CD4-positive, alpha-beta T cell treated with Interleukin-21 for 1 hour (primary cell): ENCODE measurements around the gene TRIOBP.
"Not testable (repeated sequence)": the region's sequence is repeated elsewhere in the genome, so short reads cannot be mapped to it uniquely, and the experiment has no call there.

ENCODE experiments used
- DNase-seq: peaks from one replicate; pipeline ENCODE4 v3.0.0-alpha.2; 2020

The TRIOBP gene

GRCh38 chr22:37690901-37691504 is 5.8 kb upstream of the TRIOBP start:
- DNase-seq, result no peak

- DNase-seq, result no peak
Observed at GRCh38 chr22:37692627-37693285, 4.1 kb upstream of the TRIOBP start.

DNA sequence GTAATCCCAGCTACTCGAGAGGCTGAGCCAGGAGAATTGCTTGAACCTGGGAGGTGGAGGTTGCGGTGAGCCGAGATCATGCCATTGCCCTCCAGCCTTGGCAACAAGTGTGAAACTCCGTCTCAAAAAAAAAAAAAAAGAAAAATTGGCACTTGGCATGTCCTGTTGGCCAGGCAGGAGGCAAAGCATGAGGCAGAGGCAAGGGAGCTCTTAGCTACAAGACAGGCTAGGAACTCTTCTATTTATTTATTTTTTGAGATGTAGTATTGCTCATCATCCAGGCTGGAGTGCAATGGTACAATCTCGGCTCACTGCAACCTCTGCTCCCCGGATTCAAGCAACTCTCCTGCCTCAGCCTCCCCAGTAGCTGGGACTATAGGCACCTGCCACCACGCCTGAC is 2.7 kb upstream of the TRIOBP start:
- DNase-seq, result not testable (repeated sequence)

- not testable (repeated sequence) for DNase-seq
Observed at GRCh38 chr22:37696260-37696656, 590 bp upstream of the TRIOBP start.

- DNase-seq, result no peak
Observed at GRCh38 chr22:37697538-37697835, 639 bp downstream of the TRIOBP start.

GRCh38 chr22:37701141-37701786 is 4.4 kb downstream of the TRIOBP start:
- no peak for DNase-seq

- no peak for DNase-seq
Observed at GRCh38 chr22:37703906-37704305, 7.1 kb downstream of the TRIOBP start.

DNA sequence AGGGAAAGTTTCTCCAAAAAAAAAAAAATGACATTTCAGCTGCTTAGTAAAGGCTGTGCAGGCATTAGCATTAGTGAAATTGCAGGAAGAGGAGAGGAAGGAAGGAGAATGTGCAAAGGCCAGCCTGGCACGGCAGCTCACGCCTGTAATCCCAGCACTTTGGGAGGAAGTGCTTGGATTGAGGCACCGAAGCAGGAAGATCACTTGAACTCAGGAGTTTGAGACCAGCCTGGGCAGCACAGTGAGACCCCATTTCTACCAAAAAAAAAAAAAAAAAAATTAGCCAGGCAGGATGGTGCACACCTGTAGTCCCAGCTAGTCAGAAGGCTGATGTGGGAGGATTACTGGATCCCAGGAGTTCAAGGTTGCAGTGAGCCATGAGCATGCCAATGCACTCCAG is 7.8 kb downstream of the TRIOBP start:
- no peak for DNase-seq

DNA sequence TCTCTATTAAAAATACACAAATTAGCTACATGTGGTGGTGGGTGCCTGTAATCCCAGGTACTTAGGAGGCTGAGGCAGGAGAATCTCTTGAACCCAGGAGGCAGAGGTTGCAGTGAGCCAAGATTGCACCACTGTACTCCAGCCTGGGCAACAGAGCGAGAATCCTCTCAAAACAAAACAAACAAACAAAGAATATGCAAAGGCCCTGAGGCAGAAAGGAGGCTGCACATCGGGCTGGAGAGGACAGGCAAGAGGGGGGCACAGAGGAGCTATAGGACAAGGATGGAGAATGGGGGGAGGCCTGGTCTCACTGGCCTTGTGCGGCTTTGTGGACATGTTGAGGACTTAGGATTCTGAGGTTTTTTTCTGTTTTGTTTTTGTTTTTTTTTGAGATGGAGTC is 8.4 kb downstream of the TRIOBP start:
- no peak for DNase-seq

DNA sequence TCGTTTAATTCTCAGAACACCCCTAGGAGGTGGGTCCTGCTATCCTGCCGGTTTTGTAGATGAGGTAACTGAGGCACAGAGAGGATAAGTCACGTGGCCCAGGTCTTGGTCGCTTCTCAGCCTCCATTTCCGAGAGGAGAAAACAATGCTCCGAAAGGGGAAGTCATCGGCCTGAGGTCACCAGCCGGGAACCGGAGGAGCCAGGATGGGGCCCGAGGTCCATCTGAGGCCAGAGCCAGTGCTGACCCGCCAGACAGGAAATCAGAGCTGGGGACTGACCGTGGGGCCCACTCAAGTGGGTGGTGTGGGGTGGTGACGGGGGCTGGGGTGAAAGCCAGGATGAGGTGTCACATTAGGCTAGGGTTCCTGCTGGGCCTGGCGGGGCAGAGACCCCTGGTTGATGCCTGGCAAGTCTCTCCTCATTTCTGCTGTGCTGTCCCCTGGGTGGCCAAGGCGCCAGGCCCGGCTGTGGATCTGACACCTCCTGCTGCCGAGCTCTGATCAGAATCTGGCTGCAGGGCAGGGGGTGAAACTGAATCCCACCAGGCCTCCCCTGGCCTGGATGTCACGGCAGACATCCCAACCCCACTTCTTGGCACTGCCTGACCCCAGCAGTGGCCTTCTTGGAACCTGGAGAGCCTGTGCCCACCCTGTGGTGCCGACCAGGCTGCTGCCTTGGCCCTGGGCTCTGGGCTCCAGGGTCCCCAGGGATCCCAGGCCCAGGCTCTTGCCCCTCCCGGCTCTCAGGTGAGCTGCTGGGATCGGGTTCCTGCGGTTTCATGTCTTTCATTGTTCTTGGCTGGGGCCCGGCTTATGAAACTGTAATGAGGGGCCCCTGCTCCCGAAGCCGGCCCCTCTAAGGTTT is 12.0 kb downstream of the TRIOBP start:
- no peak for DNase-seq

- DNase-seq, result no peak
Observed at GRCh38 chr22:37709445-37709765, 12.6 kb downstream of the TRIOBP start.

- DNase-seq, result no peak
Observed at GRCh38 chr22:37710675-37711074, 13.8 kb downstream of the TRIOBP start.

DNA sequence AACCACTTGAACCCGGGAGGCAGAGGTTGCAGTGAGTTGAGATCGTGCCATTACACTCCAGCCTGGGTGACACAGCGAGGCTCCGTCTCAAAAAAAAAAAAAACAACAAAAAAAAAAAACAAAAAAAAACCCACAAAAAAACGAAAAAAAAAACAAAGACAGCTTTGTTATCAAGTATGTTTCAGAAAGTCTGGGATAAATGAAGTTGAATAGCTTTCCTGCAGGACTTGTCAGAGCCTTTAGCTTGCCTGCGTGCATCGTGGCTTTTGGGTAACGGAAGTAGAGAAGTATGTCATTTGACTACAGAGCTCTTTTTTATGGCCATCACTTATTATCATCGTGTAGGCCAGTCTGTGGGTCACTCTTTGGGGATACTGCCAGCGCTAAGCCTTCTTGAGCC is 14.6 kb downstream of the TRIOBP start:
- DNase-seq, result no peak

- DNase-seq, result no peak
Observed at GRCh38 chr22:37713761-37714160, 16.9 kb downstream of the TRIOBP start.

DNA sequence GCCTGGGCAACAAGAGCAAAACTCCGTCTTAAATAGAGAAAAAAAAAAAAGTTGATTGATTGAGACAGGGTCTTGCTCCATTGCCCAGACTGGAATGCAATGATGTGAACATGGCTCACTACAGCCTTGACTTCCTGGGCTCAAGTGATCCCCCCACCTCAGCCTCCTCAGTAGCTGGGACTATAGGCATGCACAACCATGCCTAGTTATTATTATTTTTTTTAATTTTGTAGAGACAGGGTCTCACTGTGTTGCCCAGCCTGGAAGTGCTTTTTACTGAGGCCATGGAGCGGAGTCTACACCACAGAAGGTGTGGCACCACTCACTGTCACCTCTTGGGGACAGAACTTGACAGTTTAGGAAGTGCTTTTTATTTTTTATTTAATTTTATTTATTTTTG is 17.8 kb downstream of the TRIOBP start:
- no peak for DNase-seq

DNA sequence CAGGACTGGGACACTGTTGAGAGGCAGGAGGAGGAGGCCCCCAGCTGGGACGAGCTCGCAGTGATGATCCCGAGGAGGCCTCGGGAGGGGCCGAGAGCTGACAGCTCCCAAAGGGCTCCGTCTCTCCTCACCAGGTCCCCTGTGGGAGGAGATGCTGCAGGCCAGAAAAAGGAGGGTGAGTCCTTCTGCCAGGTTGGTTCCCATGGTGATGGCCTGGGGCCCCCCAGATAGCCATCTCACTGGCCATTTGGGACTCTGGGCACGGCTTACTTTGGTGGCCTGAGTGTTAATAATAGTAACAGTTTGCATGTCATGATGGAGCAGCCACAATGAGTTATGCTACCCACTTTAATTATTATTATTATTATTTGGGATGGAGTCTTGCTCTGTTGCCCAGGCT is 18.9 kb downstream of the TRIOBP start:
- no peak for DNase-seq

- DNase-seq, result no peak
Observed at GRCh38 chr22:37716708-37717107, 19.9 kb downstream of the TRIOBP start.

DNA sequence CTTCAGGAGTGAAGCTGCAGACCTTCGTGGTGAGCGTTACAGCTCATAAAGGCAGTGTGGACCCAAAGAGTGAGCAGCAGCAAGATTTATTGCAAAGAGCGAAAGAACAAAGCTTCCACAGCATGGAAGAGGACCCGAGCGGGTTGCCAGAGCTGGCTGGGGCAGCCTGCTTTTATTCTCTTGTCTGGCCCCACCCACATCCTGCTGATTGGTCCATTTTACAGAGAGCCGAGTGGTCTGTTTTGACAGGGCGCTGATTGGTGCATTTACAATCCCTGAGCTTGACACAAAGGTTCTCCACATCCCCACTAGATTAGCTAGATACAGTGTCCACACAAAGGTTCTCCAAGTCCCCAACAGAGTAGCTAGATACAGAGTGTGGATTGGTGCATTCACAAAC is 20.4 kb downstream of the TRIOBP start:
- not testable (repeated sequence) for DNase-seq

GRCh38 chr22:37717746-37718305 is 21.0 kb downstream of the TRIOBP start:
- not testable (repeated sequence) for DNase-seq

GRCh38 chr22:37725551-37726240 is 28.8 kb downstream of the TRIOBP start:
- no peak for DNase-seq

GRCh38 chr22:37726241-37726887 is 29.5 kb downstream of the TRIOBP start:
- no peak for DNase-seq

GRCh38 chr22:37728620-37729019 is 31.8 kb downstream of the TRIOBP start:
- DNase-seq, result no peak
